H1 (cell line): ENCODE results near the gene ATXN7L3B. TPM values are rescaled to one million over a fixed set of nuclear protein-coding genes. Genes with fewer than 3 reads are reported as not detected.

ENCODE experiments used
- CTCF ChIA-PET: fragments of 300-600 bp; sonication (Branson Sonifier 250); formaldehyde crosslinking; loops from one replicate; lab custom pipeline; 2021; ENCODE audit not compliant: partially characterized antibody; lab: Charles Lee
- POLR2A ChIA-PET: fragments of 300-600 bp; sonication (Branson Sonifier 250); formaldehyde crosslinking; loops from one replicate; lab custom pipeline; 2021; ENCODE audit warnings: inconsistent platforms; ENCODE audit not compliant: partially characterized antibody; lab: Charles Lee
- DNase-seq, 2 experiments: peaks; one replicate each; pipeline versions ENCODE4 v3.0.0 to v3.0.0-alpha.2; 2010 to 2022; ENCODE audit warnings: low spot score in 2 of 2, low read depth in 1 of 2, mixed read lengths in 1 of 2
- FAIRE-seq: peaks from 2 replicates; lab custom pipeline; 2011; peaks lifted over from hg19 to GRCh38; lab: Jason Lieb, UNC
- H2AFZ ChIP-seq: 2 replicates; pipeline ENCODE4 v1.8.1; 2012; ENCODE audit warnings: low read length, inconsistent platforms
- H2AK5ac ChIP-seq: 2 replicates; pipeline ENCODE4 v1.6.1; 2013; ENCODE audit warnings: low read depth, low read length
- H2BK120ac ChIP-seq: replicated peaks from 2 replicates; pipeline ENCODE3; 2013; ENCODE audit warnings: low read depth, low read length, inconsistent platforms
- H2BK12ac ChIP-seq: 2 replicates; pipeline ENCODE4 v1.6.1; 2013; ENCODE audit warnings: low read depth, low read length
- H2BK15ac ChIP-seq: 2 replicates; pipeline ENCODE4 v1.6.1; 2013; ENCODE audit warnings: low read length
- H2BK20ac ChIP-seq: 2 replicates; pipeline ENCODE4 v1.6.1; 2013; ENCODE audit warnings: low read length
- H2BK5ac ChIP-seq: 2 replicates; pipeline ENCODE4 v1.6.1; 2013; ENCODE audit warnings: low read depth, low read length
- H3K14ac ChIP-seq: 2 replicates; pipeline ENCODE4 v1.6.1; 2013; ENCODE audit warnings: inconsistent platforms; ENCODE audit not compliant: insufficient read length
- H3K18ac ChIP-seq: 2 replicates; pipeline ENCODE4 v1.6.1; 2013; ENCODE audit warnings: low read length; ENCODE audit errors: extremely low read depth
- H3K23ac ChIP-seq: 2 replicates; pipeline ENCODE4 v1.6.1; 2013; ENCODE audit warnings: inconsistent platforms; ENCODE audit not compliant: insufficient read length
- H3K23me2 ChIP-seq: 2 replicates; pipeline ENCODE4 v1.6.1; 2013; ENCODE audit warnings: low read depth, low read length
- H3K27ac ChIP-seq: 2 replicates; pipeline ENCODE4 v1.6.1; 2011; ENCODE audit warnings: low read depth, low read length, inconsistent platforms
- H3K27me3 ChIP-seq, 4 experiments: replicated peaks in 1 of 4; 1 replicate in 1 of 4; 2 replicates in 3 of 4; pipeline versions ENCODE4 v1.6.1 to v1.8.1; 2011 to 2013; ENCODE audit warnings: low read length in 3 of 4, mild to moderate bottlenecking in 3 of 4, inconsistent platforms in 2 of 4, mixed read lengths in 2 of 4, moderate library complexity in 1 of 4; ENCODE audit not compliant: control insufficient read depth in 3 of 4, insufficient read depth in 3 of 4; ENCODE audit errors: extremely low read depth in 1 of 4
- H3K36me3 ChIP-seq, 4 experiments: 2 replicates each; pipeline versions ENCODE4 v1.6.1 to v1.8.1; 2011 to 2013; ENCODE audit warnings: mild to moderate bottlenecking in 4 of 4, low read length in 3 of 4, moderate library complexity in 2 of 4, control low read depth in 1 of 4, inconsistent platforms in 1 of 4; ENCODE audit not compliant: insufficient read depth in 4 of 4, control insufficient read depth in 2 of 4
- H3K4ac ChIP-seq: replicated peaks from 2 replicates; pipeline ENCODE3; 2013; ENCODE audit warnings: low read length, low read depth, mixed read lengths, inconsistent platforms; ENCODE audit not compliant: insufficient read length
- H3K4me1 ChIP-seq, 4 experiments: replicated peaks in 1 of 4; 1 replicate in 1 of 4; 2 replicates in 3 of 4; pipeline versions ENCODE4 v1.6.1 to v1.8.1; 2011 to 2013; ENCODE audit warnings: low read length in 3 of 4, inconsistent platforms in 2 of 4, mixed read lengths in 1 of 4; ENCODE audit not compliant: insufficient read depth in 4 of 4, control insufficient read depth in 3 of 4
- H3K4me2 ChIP-seq, 2 experiments: 2 replicates each; pipeline versions ENCODE4 v1.6.1 to v1.8.1; 2011 to 2013; ENCODE audit warnings: low read depth in 2 of 2, low read length in 2 of 2, control low read depth in 1 of 2, inconsistent platforms in 1 of 2, mild to moderate bottlenecking in 1 of 2; ENCODE audit not compliant: insufficient read depth in 1 of 2
- H3K4me3 ChIP-seq, 4 experiments: fragments of 200-600, 300-600 bp in 1 of 4; sonication (generic), shearing (Covaris generic), sonication (Bioruptor Twin) in 1 of 4; 2 replicates each; pipeline versions ENCODE4 v1.5.1 to v1.8.1; 2011 to 2016; ENCODE audit warnings: low read length in 4 of 4, low read depth in 3 of 4, control low read depth in 2 of 4, inconsistent platforms in 2 of 4, mild to moderate bottlenecking in 2 of 4, mixed read lengths in 1 of 4, moderate library complexity in 1 of 4; ENCODE audit not compliant: insufficient read depth in 2 of 4; ENCODE audit errors: extremely low read depth in 1 of 4
- H3K56ac ChIP-seq: replicated peaks from 2 replicates; pipeline ENCODE3; 2013; ENCODE audit warnings: low read depth, mild to moderate bottlenecking, mixed read lengths, low read length, inconsistent platforms; ENCODE audit not compliant: insufficient read length
- H3K79me1 ChIP-seq: 2 replicates; pipeline ENCODE4 v1.6.1; 2013; ENCODE audit warnings: low read depth, low read length, control low read depth
- H3K79me2 ChIP-seq, 2 experiments: 2 replicates each; pipeline versions ENCODE4 v1.6.1 to v1.8.1; 2012 to 2013; ENCODE audit warnings: low read length in 2 of 2, mild to moderate bottlenecking in 2 of 2, inconsistent platforms in 1 of 2; ENCODE audit not compliant: insufficient read depth in 2 of 2, control insufficient read depth in 1 of 2
- H3K9ac ChIP-seq, 4 experiments: replicated peaks in 1 of 4; 1 replicate in 1 of 4; 2 replicates in 3 of 4; pipeline versions ENCODE4 v1.6.1 to v1.8.1; 2011 to 2013; ENCODE audit warnings: low read depth in 3 of 4, low read length in 3 of 4, control low read depth in 2 of 4, mild to moderate bottlenecking in 2 of 4, moderate library complexity in 2 of 4, inconsistent platforms in 1 of 4; ENCODE audit errors: extremely low read depth in 1 of 4
- H3K9me3 ChIP-seq, 2 experiments: 2 replicates each; pipeline versions ENCODE4 v1.6.1 to v1.8.1; 2012 to 2013; ENCODE audit warnings: mild to moderate bottlenecking in 2 of 2, moderate library complexity in 2 of 2, control low read depth in 1 of 2, inconsistent platforms in 1 of 2, low read depth in 1 of 2, low read length in 1 of 2, mixed read lengths in 1 of 2; ENCODE audit not compliant: insufficient read depth in 2 of 2
- H4K20me1 ChIP-seq, 2 experiments: replicated peaks in 1 of 2; 2 replicates each; pipeline versions ENCODE3 to v1.8.1; 2011 to 2013; ENCODE audit warnings: inconsistent platforms in 2 of 2, low read length in 2 of 2, mild to moderate bottlenecking in 1 of 2; ENCODE audit not compliant: insufficient read depth in 2 of 2, control insufficient read depth in 1 of 2
- H4K5ac ChIP-seq: 2 replicates; pipeline ENCODE4 v1.6.1; 2013; ENCODE audit warnings: low read length, low read depth, mixed read lengths, inconsistent platforms; ENCODE audit not compliant: insufficient read length
- H4K8ac ChIP-seq: 2 replicates; pipeline ENCODE4 v1.8.0; 2013; ENCODE audit warnings: mild to moderate bottlenecking, moderate library complexity, low read length, inconsistent platforms; ENCODE audit not compliant: insufficient read depth; ENCODE audit errors: extremely low read depth
- H4K91ac ChIP-seq: replicated peaks from 2 replicates; pipeline ENCODE3; 2013; ENCODE audit warnings: low read length, mixed read lengths, inconsistent platforms; ENCODE audit not compliant: insufficient read length
- BACH1 ChIP-seq: IDR thresholded peaks from 2 replicates; pipeline ENCODE4 v1.6.1; 2012; ENCODE audit warnings: low read length, improper control_type of control experiment
- HDAC2 ChIP-seq, 2 experiments: fragments of 300-600 bp in 1 of 2; sonication (generic) in 1 of 2; IDR thresholded peaks; 2 replicates each; pipeline ENCODE4 v1.6.1; 2011 to 2012; ENCODE audit warnings: low read depth in 2 of 2, low read length in 2 of 2, mild to moderate bottlenecking in 2 of 2, moderate library complexity in 2 of 2, borderline replicate concordance in 1 of 2, inconsistent platforms in 1 of 2
- TAF7 ChIP-seq: optimal IDR thresholded peaks from 2 replicates; pipeline ENCODE3; 2011; ENCODE audit warnings: low read depth, mild to moderate bottlenecking, inconsistent platforms, low read length, moderate library complexity, borderline replicate concordance
- WGBS, 2 experiments: shearing (Covaris generic) in 1 of 2; methylation state at CpG; one replicate each; pipeline versions ENCODE4 v1.1.6 to v1.1.7; 2013 to 2015; ENCODE audit warnings: low lambda C conversion rate in 2 of 2, mixed read lengths in 2 of 2, inconsistent platforms in 1 of 2, low coverage in 1 of 2, missing lambda C conversion rate in 1 of 2; ENCODE audit not compliant: insufficient replicate concordance in 2 of 2, insufficient coverage in 1 of 2, insufficient read length in 1 of 2; ENCODE audit errors: extremely low coverage in 1 of 2, missing lambda C conversion rate in 1 of 2; 5-methylcytosine and 5-hydroxymethylcytosine counted together
- polyA plus RNA-seq, 7 experiments: library from polyadenylated mRNA; depleted of rRNA in 3 of 7; stranded (reverse) in 5 of 7; unstranded in 2 of 7; fragments of >200 nt in 5 of 7; fragments of 200-250 nt in 2 of 7; gene quantifications; 1 replicate in 5 of 7; 2 replicates in 1 of 7; 4 replicates in 1 of 7; pipeline versions ENCODE4 v1.2.1 to v1.2.3, GENCODE V29; 2011 to 2013; ENCODE audit warnings: missing spikeins in 2 of 7, mixed read lengths in 2 of 7
- total RNA-seq: library from RNA; stranded (reverse); fragmentation: NEBNext Ultra II Directional; extraction: Animal tissue kit (Norgen Biotek cat#: 25700); gene quantifications from 2 replicates; pipeline ENCODE4 v1.2.1, GENCODE V29; 2021

The ATXN7L3B gene
- total and polyA plus RNA-seq, 2 of the 8 experiments (the other 6 are each of a cell fraction or from before 2014, with no cell fraction given), result 23.7 to 39.9 TPM

- no peak overlapping the region for H3K9ac ChIP-seq
- no peaks in the 10 kb centered on the region for H4K20me1 ChIP-seq
- TF ChIP-seq TAF7, result no peak
- no peak for TF ChIP-seq BACH1
- no peak for TF ChIP-seq HDAC2 (IDR thresholded peaks at IDR 0.05; ENCODE audit: borderline replicate concordance in 1 of 2, low read depth in 2 of 2, low read length in 2 of 2)
- no peak overlapping the region for H2BK20ac ChIP-seq
- H2AK5ac ChIP-seq, result no peak overlapping the region
- no peaks in the 10 kb centered on the region for H3K79me1 ChIP-seq
- H3K9me3 ChIP-seq, result no peaks in the 10 kb centered on the region
- H3K14ac ChIP-seq, result no peak overlapping the region
- H3K4ac ChIP-seq, result no peak overlapping the region
- no peak overlapping the region for H4K5ac ChIP-seq
- H3K27ac ChIP-seq, result no peak overlapping the region
- 52% methylated on average over 1 of the region's 1 CpG; no CpG with 5 or more reads in 1 of the 2 experiments for WGBS, 2 experiments
- H2AFZ ChIP-seq, result no peak overlapping the region
- H3K4me3 ChIP-seq, result no peak overlapping the region
- no peak overlapping the region for H2BK12ac ChIP-seq
- no peak overlapping the region for H2BK120ac ChIP-seq
- no peak overlapping the region for H4K91ac ChIP-seq
- no peaks in the 10 kb centered on the region for H3K23me2 ChIP-seq
- no peak overlapping the region for H4K8ac ChIP-seq
- DNase-seq (no peak), FAIRE-seq (no peak)
- no peaks in the 10 kb centered on the region for H3K36me3 ChIP-seq
- H3K23ac ChIP-seq, result no peak overlapping the region
- peaks cover 0 to under 1% (median 0%) of the 10 kb centered on the region in 4 experiments; a peak in 2 of 7 replicates for H3K4me1 ChIP-seq
- no peak overlapping the region for H3K56ac ChIP-seq
- H2BK15ac ChIP-seq, result no peak overlapping the region
- H3K18ac ChIP-seq, result no peak overlapping the region
- H3K27me3 ChIP-seq, result no peaks in the 10 kb centered on the region
- POLR2A ChIA-PET, result interaction anchor here (0.8 kb wide), 1 partner anchor 18 kb away, joined by 3 read pairs; no protein-coding TSS in a partner anchor
- H3K79me2 ChIP-seq, result no peaks in the 10 kb centered on the region
- H3K4me2 ChIP-seq, result no peak overlapping the region
- H2BK5ac ChIP-seq, result no peak overlapping the region
- CTCF ChIA-PET, result no interaction called here
These were observed 46.3 kb upstream of the ATXN7L3B start for GRCh38 chr12:74491374-74491773.
